HepG2 (cell line): ENCODE measurements around the gene TRIM6. TPM values are rescaled to one million over a fixed set of nuclear protein-coding genes. Genes with fewer than 3 reads are reported as not detected.

Experiments used
- ATAC-seq: fragments of 200-7000 bp; cut with Tn5 transposase; 3 replicates; pipeline ENCODE4 v1.9.1; 2020; ENCODE audit warnings: mild to moderate bottlenecking, moderate library complexity
- BruUV-seq: library from RNA; stranded (reverse); fragments of 400-500 nt; replicated peaks from 2 replicates; lab custom pipeline; 2021; lab: Mats Ljungman, UMichigan
- CTCF ChIA-PET: fragments of 300-600 bp; formaldehyde crosslinking; extraction: SDS; loops from one replicate; lab custom pipeline; 2021; ENCODE audit warnings: low total read pairs, inconsistent platforms, low intra/inter-chr PET ratio; lab: Yijun Ruan, JAX
- POLR2A ChIA-PET: fragments of 350-600 bp; sonication (Branson Sonifier 250); formaldehyde crosslinking; loops from one replicate; lab custom pipeline; 2020; ENCODE audit warnings: antibody characterized with exemption, inconsistent platforms; lab: Yijun Ruan, JAX
- DNase-seq: peaks from one replicate; pipeline ENCODE4 v3.0.0-alpha.2; 2015; ENCODE audit warnings: low spot score
- FAIRE-seq: peaks from 3 replicates; lab custom pipeline; 2011; peaks lifted over from hg19 to GRCh38; lab: Jason Lieb, UNC
- H2AFZ ChIP-seq: one replicate; pipeline ENCODE4 v1.6.1; 2011; ENCODE audit warnings: low read length, inconsistent platforms
- H3K27ac ChIP-seq: fragments of 300-600 bp; 3 replicates; pipeline ENCODE4 v1.8.0; 2011; ENCODE audit warnings: mixed run types, mild to moderate bottlenecking, mixed read lengths, low read length, inconsistent platforms; ENCODE audit not compliant: insufficient read depth; ENCODE audit errors: extremely low read length
- H3K27me3 ChIP-seq, 2 experiments: fragments of 200-600 bp in 1 of 2; 2 replicates in 1 of 2; 3 replicates in 1 of 2; pipeline versions ENCODE4 v1.6.0 to v1.8.0; 2011; ENCODE audit warnings: low read length in 2 of 2, mild to moderate bottlenecking in 2 of 2, moderate library complexity in 2 of 2, inconsistent platforms in 1 of 2; ENCODE audit not compliant: insufficient read depth in 2 of 2, control insufficient read depth in 1 of 2
- H3K36me3 ChIP-seq, 2 experiments: fragments of 200-600 bp in 1 of 2; replicated peaks in 1 of 2; 2 replicates in 1 of 2; 3 replicates in 1 of 2; pipeline versions ENCODE4 v1.5.1 to v1.8.0; 2011; ENCODE audit warnings: low read length in 2 of 2, inconsistent platforms in 1 of 2; ENCODE audit not compliant: insufficient read depth in 2 of 2, control insufficient read depth in 1 of 2
- H3K4me1 ChIP-seq: 2 replicates; pipeline ENCODE4 v1.5.1; 2012; ENCODE audit warnings: low read length, inconsistent platforms; ENCODE audit not compliant: insufficient read depth
- H3K4me2 ChIP-seq: 2 replicates; pipeline ENCODE4 v1.6.0; 2011; ENCODE audit warnings: low read depth, low read length, inconsistent platforms
- H3K4me3 ChIP-seq, 3 experiments: fragments of 200-600 bp in 1 of 3; sonication (generic), shearing (Covaris generic) in 1 of 3; replicated peaks in 1 of 3; 2 replicates each; pipeline ENCODE4 v1.5.1; 2011 to 2016; ENCODE audit warnings: low read length in 3 of 3, inconsistent platforms in 2 of 3, low read depth in 2 of 3, mild to moderate bottlenecking in 2 of 3, control low read depth in 1 of 3, mixed read lengths in 1 of 3; ENCODE audit not compliant: insufficient read depth in 1 of 3
- H3K79me2 ChIP-seq: one replicate; pipeline ENCODE4 v1.6.1; 2011; ENCODE audit warnings: low read length, inconsistent platforms; ENCODE audit not compliant: insufficient read depth
- H3K9ac ChIP-seq: 2 replicates; pipeline ENCODE4 v1.6.0; 2011; ENCODE audit warnings: mild to moderate bottlenecking, low read depth, low read length, inconsistent platforms; ENCODE audit not compliant: insufficient read depth
- H3K9me3 ChIP-seq: 2 replicates; pipeline ENCODE4 v1.5.1; 2012; ENCODE audit warnings: mild to moderate bottlenecking, low read length
- H4K20me1 ChIP-seq: 2 replicates; pipeline ENCODE4 v1.6.0; 2011; ENCODE audit warnings: inconsistent platforms, mild to moderate bottlenecking, low read length, moderate library complexity; ENCODE audit not compliant: insufficient read depth
- AFF4 ChIP-seq: sonication (generic); formaldehyde crosslinking; IDR thresholded peaks from 2 replicates; pipeline ENCODE4 v1.4.0; 2020; ENCODE audit warnings: missing genetic modification reagents
- BORCS8-MEF2B ChIP-seq: sonication (generic); formaldehyde crosslinking; IDR thresholded peaks from 2 replicates; pipeline ENCODE4 v1.8.0; 2022; ENCODE audit warnings: mild to moderate bottlenecking, missing genetic modification reagents
- CREB3 ChIP-seq: sonication (generic); formaldehyde crosslinking; IDR thresholded peaks from 2 replicates; pipeline ENCODE4 v1.5.0; 2020; ENCODE audit warnings: missing genetic modification reagents
- ETV5 ChIP-seq: IDR thresholded peaks from 2 replicates; pipeline ENCODE4 v1.6.1; 2018; ENCODE audit warnings: missing biosample characterization, missing genetic modification reagents, inconsistent platforms, borderline replicate concordance
- HMG20B ChIP-seq: conservative IDR thresholded peaks from 2 replicates; pipeline ENCODE4 v1.6.1; 2016; ENCODE audit warnings: missing genetic modification reagents, missing compliant biosample characterization
- JDP2 ChIP-seq: sonication (generic); formaldehyde crosslinking; IDR thresholded peaks from 2 replicates; pipeline ENCODE4 v1.8.1; 2022; ENCODE audit warnings: missing genetic modification reagents, borderline replicate concordance
- MAFF ChIP-seq: IDR thresholded peaks from 2 replicates; pipeline ENCODE4 v1.6.1; 2011; ENCODE audit warnings: low read depth, low read length, improper control_type of control experiment
- SMAD3 ChIP-seq: sonication (generic); formaldehyde crosslinking; IDR thresholded peaks from 2 replicates; pipeline ENCODE4 v1.4.0; 2020; ENCODE audit warnings: missing genetic modification reagents
- TBL1XR1 ChIP-seq: fragments of 150-350 bp; IDR thresholded peaks from 2 replicates; pipeline ENCODE4 v1.6.1; 2014; ENCODE audit warnings: borderline replicate concordance, low read length; ENCODE audit not compliant: partially characterized antibody
- ZNF335 ChIP-seq: sonication (generic); formaldehyde crosslinking; IDR thresholded peaks from 2 replicates; pipeline ENCODE4 v1.4.0; 2020; ENCODE audit warnings: missing genetic modification reagents
- ZNF589 ChIP-seq: sonication (generic); formaldehyde crosslinking; conservative IDR thresholded peaks from 2 replicates; pipeline ENCODE4 v1.8.0; 2022; ENCODE audit warnings: mild to moderate bottlenecking, moderate library complexity, missing genetic modification reagents
- ZSCAN21 ChIP-seq: sonication (generic); formaldehyde crosslinking; IDR thresholded peaks from 2 replicates; pipeline ENCODE4 v1.8.0; 2022; ENCODE audit warnings: mild to moderate bottlenecking, missing genetic modification reagents, moderate library complexity, borderline replicate concordance
- ZZZ3 ChIP-seq: sonication (generic); formaldehyde crosslinking; IDR thresholded peaks from 2 replicates; pipeline ENCODE4 v1.4.0; 2020; ENCODE audit warnings: missing genetic modification reagents, mild to moderate bottlenecking, borderline replicate concordance
- WGBS: methylation state at CpG from one replicate; pipeline ENCODE4 v1.1.6; 2017; ENCODE audit warnings: low lambda C conversion rate; 5-methylcytosine and 5-hydroxymethylcytosine counted together
- in situ Hi-C: cut with HindIII; loops from 2 replicates; pipeline ENCODE4 v1.10.0; 2017; ENCODE audit warnings: low pct_unique_long_range_greater_than_20kb; ENCODE audit not compliant: extremely low pct_ligation_motif_present
- intact Hi-C: fragments of 100-400 bp; cut with micrococcal nuclease; formaldehyde crosslinking; loops from one replicate; pipeline ENCODE4 v1.10.0; 2022; ENCODE audit not compliant: unreplicated experiment
- polyA plus RNA-seq, 8 experiments: library from polyadenylated mRNA; depleted of rRNA in 3 of 8; stranded (reverse) in 7 of 8; unstranded in 1 of 8; fragments of >200 nt; fragmentation: Illumina TruSeq in 4 of 8; extraction: Trizol in 4 of 8; gene quantifications; 2 replicates each; pipeline versions ENCODE4 v1.2.1 to v1.2.3, GENCODE V29; 2011 to 2016; ENCODE audit warnings: low read depth in 4 of 8, missing spikeins in 1 of 8, mixed read lengths in 1 of 8; ENCODE audit not compliant: insufficient read depth in 1 of 8
- total RNA-seq, 5 experiments: library from RNA; depleted of rRNA; stranded (reverse); fragments of >200 nt; fragmentation: Illumina TruSeq; extraction: Trizol; gene quantifications; 2 replicates each; pipeline ENCODE4 v1.2.3, GENCODE V29; 2016; ENCODE audit warnings: low read depth in 1 of 5

The TRIM6 gene
- total and polyA plus RNA-seq, 2 of the 13 experiments (the other 11 are each of a cell fraction or from before 2014, with no cell fraction given): not detected

- Histone ChIP-seq H3K27ac (no peak overlapping the region), H4K20me1 (no peaks in the 10 kb centered on the region), H3K9me3 (no peaks in the 10 kb centered on the region), H3K4me1 (no peaks in the 10 kb centered on the region), H3K4me3 (no peak overlapping the region), H3K36me3 (no peaks in the 10 kb centered on the region), H3K9ac (no peak overlapping the region), H3K27me3 (no peaks in the 10 kb centered on the region), H2AFZ (no peak overlapping the region), H3K4me2 (no peak overlapping the region), H3K79me2 (no peaks in the 10 kb centered on the region)
- DNase-seq (no peak), ATAC-seq (no peak), FAIRE-seq (no peak)
- in situ Hi-C loops: no loop called here
- no peak for TF ChIP-seq BORCS8-MEF2B
- no peak for TF ChIP-seq SMAD3 (CRISPR knock-in tag)
- POLR2A ChIA-PET: no interaction called here
- WGBS: 0% methylated on average over 5 of the region's 5 CpGs
- CTCF ChIA-PET: no interaction called here
- intact Hi-C loops: no loop called here
- no TSS peak for BruUV-seq
Observed at GRCh38 chr11:5550440-5551095, 45.9 kb upstream of the TRIM6 start.

- Histone ChIP-seq H2AFZ (no peak overlapping the region), H3K4me2 (no peak overlapping the region), H3K4me1 (no peaks in the 10 kb centered on the region), H3K36me3 (no peaks in the 10 kb centered on the region), H4K20me1 (no peaks in the 10 kb centered on the region), H3K4me3 (no peak overlapping the region), H3K27me3 (no peaks in the 10 kb centered on the region), H3K79me2 (no peaks in the 10 kb centered on the region), H3K9me3 (no peaks in the 10 kb centered on the region), H3K9ac (no peak overlapping the region), H3K27ac (no peak overlapping the region)
- ATAC-seq (no peak), FAIRE-seq (no peak), DNase-seq (no peak)
- CTCF ChIA-PET: no interaction called here
- intact Hi-C loops: no loop called here
- BruUV-seq: no TSS peak
- POLR2A ChIA-PET: no interaction called here
- in situ Hi-C loops: no loop called here
- TF ChIP-seq ZSCAN21 (CRISPR knock-in tag) (no peak), ZNF589 (CRISPR knock-in tag) (no peak), HMG20B (CRISPR knock-in tag) (no peak), ZZZ3 (CRISPR knock-in tag) (no peak), AFF4 (CRISPR knock-in tag) (no peak), MAFF (no peak), ETV5 (no peak), JDP2 (CRISPR knock-in tag) (no peak), CREB3 (CRISPR knock-in tag) (no peak), TBL1XR1 (no peak), ZNF335 (CRISPR knock-in tag) (no peak)
Observed at GRCh38 chr11:5553343-5553742, 43.1 kb upstream of the TRIM6 start.
